ENCODE data around the gene RASGEF1C. TPM values are rescaled to one million over a fixed set of nuclear protein-coding genes. Genes with fewer than 3 reads are reported as not detected.

RASGEF1C gene
- total RNA-seq, 6 experiments from 2014 or later, result not detected

DNA sequence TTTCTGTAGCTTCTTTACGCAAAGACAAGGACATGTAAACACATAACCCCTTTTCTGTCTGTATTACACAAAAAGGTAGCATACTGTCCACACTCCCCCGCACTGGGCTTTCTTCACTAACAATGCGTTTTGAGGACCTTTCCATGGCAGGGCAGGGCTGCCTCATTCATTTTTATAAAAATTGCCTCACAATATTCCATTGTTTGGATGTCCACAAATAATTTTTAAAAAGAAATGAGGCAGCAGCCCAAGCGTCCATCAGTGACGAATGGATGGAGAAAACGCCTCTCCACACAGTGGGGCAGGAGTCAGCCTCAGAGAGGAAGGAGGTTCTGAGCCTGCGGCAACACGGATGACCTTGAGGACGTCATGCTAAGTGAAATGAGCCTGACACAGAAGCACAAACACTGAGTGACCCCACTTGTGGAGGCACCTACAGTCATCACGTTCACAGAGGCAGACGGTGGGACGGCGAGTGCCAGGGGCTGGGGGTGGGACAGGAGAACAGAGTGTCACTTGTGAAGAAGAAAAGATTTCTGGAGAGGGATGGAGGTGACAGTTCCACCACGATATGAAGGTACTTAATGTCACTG is 67.8 kb downstream of the RASGEF1C start:
- no peak for DNase-seq
- Mint-ChIP-seq H3K36me3 (ENCODE audit: low read depth) (no peaks in the 10 kb centered on the region), H3K27me3 (ENCODE audit: insufficient read depth) (peaks cover 10% of the 10 kb centered on the region), H3K4me1 (ENCODE audit: low read depth) (no peaks in the 10 kb centered on the region), H3K27ac (no peak overlapping the region), H3K9me3 (peaks cover 55% of the 10 kb centered on the region), H3K4me3 (no peak overlapping the region)
- TF ChIP-seq, protein P1, sequence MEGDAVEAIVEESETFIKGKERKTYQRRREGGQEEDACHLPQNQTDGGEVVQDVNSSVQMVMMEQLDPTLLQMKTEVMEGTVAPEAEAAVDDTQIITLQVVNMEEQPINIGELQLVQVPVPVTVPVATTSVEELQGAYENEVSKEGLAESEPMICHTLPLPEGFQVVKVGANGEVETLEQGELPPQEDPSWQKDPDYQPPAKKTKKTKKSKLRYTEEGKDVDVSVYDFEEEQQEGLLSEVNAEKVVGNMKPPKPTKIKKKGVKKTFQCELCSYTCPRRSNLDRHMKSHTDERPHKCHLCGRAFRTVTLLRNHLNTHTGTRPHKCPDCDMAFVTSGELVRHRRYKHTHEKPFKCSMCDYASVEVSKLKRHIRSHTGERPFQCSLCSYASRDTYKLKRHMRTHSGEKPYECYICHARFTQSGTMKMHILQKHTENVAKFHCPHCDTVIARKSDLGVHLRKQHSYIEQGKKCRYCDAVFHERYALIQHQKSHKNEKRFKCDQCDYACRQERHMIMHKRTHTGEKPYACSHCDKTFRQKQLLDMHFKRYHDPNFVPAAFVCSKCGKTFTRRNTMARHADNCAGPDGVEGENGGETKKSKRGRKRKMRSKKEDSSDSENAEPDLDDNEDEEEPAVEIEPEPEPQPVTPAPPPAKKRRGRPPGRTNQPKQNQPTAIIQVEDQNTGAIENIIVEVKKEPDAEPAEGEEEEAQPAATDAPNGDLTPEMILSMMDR (IDR thresholded peaks at IDR 0.05), result no peak

DNA sequence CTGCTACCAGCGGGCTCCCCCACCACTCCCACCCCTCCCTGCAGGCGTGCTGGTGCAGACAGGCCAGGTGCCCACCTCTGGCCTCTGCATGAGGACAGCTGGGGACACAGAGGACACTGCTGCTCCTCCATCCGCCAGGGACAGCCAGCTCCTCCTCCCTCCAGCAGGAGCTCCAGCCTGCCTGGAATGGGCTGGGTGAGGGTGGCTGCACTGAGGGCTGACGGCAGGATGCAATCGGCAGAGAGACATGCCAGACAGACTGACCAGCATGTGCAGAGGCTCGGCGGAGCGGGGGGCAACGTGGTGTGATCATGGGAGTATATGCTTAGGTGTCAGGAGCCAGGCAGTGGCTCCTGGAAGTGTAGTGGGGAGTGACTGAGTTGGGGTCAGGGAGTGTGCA is 68.4 kb downstream of the RASGEF1C start:
- DNase-seq, result no peak
- TF ChIP-seq, protein P1 (IDR thresholded peaks at IDR 0.05), result no peak
- no peak overlapping the region for H3K27ac Mint-ChIP-seq
- peaks cover 10% of the 10 kb centered on the region for H3K27me3 Mint-ChIP-seq (ENCODE audit: insufficient read depth)
- no peaks in the 10 kb centered on the region for H3K36me3 Mint-ChIP-seq (ENCODE audit: low read depth)
- peaks cover 49% of the 10 kb centered on the region for H3K9me3 Mint-ChIP-seq
- H3K4me3 Mint-ChIP-seq, result no peak overlapping the region
- H3K4me1 Mint-ChIP-seq (ENCODE audit: low read depth), result no peaks in the 10 kb centered on the region

DNA sequence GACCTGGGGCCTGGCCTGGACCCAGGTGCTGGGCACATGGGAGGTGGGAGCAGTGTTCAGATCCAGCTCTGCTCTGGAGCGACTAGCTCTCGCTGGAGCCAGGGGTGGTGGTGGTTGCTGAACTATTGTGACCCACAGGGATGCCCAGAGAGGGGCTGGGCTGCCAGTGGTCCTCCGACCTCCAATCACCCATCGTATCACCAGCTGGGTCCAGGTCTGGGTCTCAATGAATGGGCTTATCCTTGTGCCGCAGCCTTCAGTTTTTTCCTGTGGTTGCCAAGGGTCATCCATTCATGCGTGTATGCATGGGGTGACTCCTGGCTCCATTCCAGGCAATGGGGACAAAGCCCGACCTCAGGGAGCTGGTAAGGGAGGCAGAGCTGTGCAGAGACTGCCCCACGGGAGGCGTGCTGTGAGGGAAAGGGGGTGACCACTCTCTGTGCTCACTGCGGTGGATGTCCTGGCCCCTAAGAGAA is 68.9 kb downstream of the RASGEF1C start:
- DNase-seq, result no peak
- TF ChIP-seq, protein P1 (IDR thresholded peaks at IDR 0.05), result no peak
- Mint-ChIP-seq H3K4me3 (no peak overlapping the region), H3K27ac (no peak overlapping the region), H3K9me3 (peaks cover 48% of the 10 kb centered on the region), H3K36me3 (ENCODE audit: low read depth) (no peaks in the 10 kb centered on the region), H3K27me3 (ENCODE audit: insufficient read depth) (peaks cover 10% of the 10 kb centered on the region), H3K4me1 (ENCODE audit: low read depth) (no peaks in the 10 kb centered on the region)

DNA sequence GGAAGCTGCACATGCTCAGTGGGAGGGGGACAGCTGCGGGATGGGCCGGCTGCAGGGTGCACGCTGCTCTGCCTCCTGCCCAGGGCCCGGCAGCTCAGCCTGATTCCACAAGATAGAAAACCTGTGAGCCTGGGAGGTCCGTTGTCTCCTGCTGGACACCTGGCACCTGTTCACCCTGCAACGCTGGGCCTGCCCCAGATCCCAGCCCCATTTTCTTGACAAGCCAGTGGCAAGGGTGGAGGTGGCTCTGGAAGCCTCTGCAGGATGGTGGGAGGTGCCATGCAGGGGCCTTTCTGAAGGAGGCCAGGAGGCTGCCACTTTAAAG is 69.3 kb downstream of the RASGEF1C start:
- H3K9me3 Mint-ChIP-seq, result peaks cover 47% of the 10 kb centered on the region
- H3K36me3 Mint-ChIP-seq (ENCODE audit: low read depth), result no peaks in the 10 kb centered on the region
- DNase-seq, result no peak
- H3K4me1 Mint-ChIP-seq (ENCODE audit: low read depth), result no peaks in the 10 kb centered on the region
- H3K27me3 Mint-ChIP-seq (ENCODE audit: insufficient read depth), result peaks cover 9% of the 10 kb centered on the region
- H3K4me3 Mint-ChIP-seq, result no peak overlapping the region
- H3K27ac Mint-ChIP-seq, result no peak overlapping the region
- TF ChIP-seq, protein P1 (IDR thresholded peaks at IDR 0.05), result no peak

DNA sequence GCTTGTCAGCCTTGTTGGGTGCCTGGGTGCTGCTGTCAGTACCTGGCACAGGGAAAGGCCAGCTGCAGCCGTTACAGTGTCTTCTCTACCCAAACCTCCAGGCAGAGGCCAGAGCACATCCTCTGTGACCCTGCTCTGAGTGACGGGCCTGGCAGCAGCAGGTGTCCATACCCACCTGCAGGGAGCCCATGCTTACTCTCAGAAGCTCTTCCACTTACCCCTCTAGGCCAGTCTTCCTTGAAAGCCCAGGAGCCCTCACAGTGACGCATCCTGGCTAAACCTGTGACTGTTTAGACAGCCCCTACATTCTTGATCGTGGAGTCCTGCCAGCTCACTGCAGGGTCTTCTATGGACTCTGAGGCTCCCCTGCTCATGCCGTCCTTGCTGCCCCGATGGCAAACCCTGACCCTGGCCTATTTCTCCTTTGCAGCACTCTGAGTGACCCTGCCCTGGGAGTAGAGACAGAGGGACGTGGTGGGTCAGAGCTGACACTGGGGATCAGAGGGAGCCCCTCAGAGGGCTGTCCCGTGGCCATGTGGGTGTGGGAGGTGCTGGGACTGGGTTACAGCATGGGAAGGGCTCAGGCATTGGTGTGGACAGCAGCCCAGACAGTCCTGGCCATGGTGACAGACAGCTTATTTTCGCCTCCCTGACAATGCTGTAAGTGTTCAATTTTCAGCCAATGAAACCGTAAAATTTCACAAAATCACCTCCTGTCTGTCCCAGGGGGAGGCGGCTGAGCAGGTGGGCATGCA is 69.9 kb downstream of the RASGEF1C start:
- Mint-ChIP-seq H3K9me3 (peaks cover 45% of the 10 kb centered on the region), H3K27me3 (ENCODE audit: insufficient read depth) (peaks cover 12% of the 10 kb centered on the region), H3K4me1 (ENCODE audit: low read depth) (no peaks in the 10 kb centered on the region), H3K4me3 (no peak overlapping the region), H3K36me3 (ENCODE audit: low read depth) (no peaks in the 10 kb centered on the region), H3K27ac (no peak overlapping the region)
- DNase-seq, result no peak
- TF ChIP-seq, protein P1 (IDR thresholded peaks at IDR 0.05), result no peak
